Adrenal gland (tissue), 12 donors: Measurements from ENCODE around the gene IQSEC1. TPM values are rescaled to one million over a fixed set of nuclear protein-coding genes. Genes with fewer than 3 reads are reported as not detected.

ENCODE experiments used
- DNase-seq, 7 donors: peaks; one replicate each; pipeline ENCODE4 v3.0.0-alpha.2; 2019 to 2020
- H3K27ac ChIP-seq, 5 donors: fragments of 200-600 bp; sonication (generic) in 4 of 5; 1 replicate in 3 of 5; 2 replicates in 2 of 5; pipeline versions ENCODE4 v1.5.1 to v1.8.0; 2016 to 2020; ENCODE audit warnings: mild to moderate bottlenecking in 1 of 5
- H3K27me3 ChIP-seq: fragments of 200-600 bp; 2 replicates; pipeline ENCODE4 v1.8.0; 2021
- H3K36me3 ChIP-seq, 2 donors: fragments of 200-600 bp; replicated peaks in 1 of 2; 1 replicate in 1 of 2; 2 replicates in 1 of 2; pipeline versions ENCODE4 v1.5.1 to v1.8.0; 2018 to 2022
- H3K4me1 ChIP-seq, 2 donors: fragments of 200-600 bp; replicated peaks in 1 of 2; 1 replicate in 1 of 2; 2 replicates in 1 of 2; pipeline versions ENCODE4 v1.5.1 to v1.8.0; 2018 to 2021
- H3K4me3 ChIP-seq, 4 donors: fragments of 200-600 bp; sonication (generic) in 3 of 4; one replicate each; pipeline ENCODE4 v1.5.1; 2016 to 2018
- H3K9me3 ChIP-seq, 3 donors: fragments of 200-600 bp; sonication (generic) in 1 of 3; replicated peaks in 1 of 3; 1 replicate in 2 of 3; 2 replicates in 1 of 3; pipeline versions ENCODE4 v1.5.1 to v1.8.0; 2016 to 2021
- CTCF ChIP-seq, 6 experiments: fragments of 450-650 bp in 4 of 6; fragments of 200-600 bp in 2 of 6; sonication (generic) in 1 of 6; IDR thresholded peaks; 1 replicate in 5 of 6; 2 replicates in 1 of 6; pipeline versions ENCODE4 v1.5.1 to v1.8.0; 2016 to 2021; ENCODE audit warnings: antibody characterized with exemption in 6 of 6, mild to moderate bottlenecking in 2 of 6, moderate library complexity in 1 of 6
- POLR2A ChIP-seq, 2 donors: fragments of 450-650 bp; IDR thresholded peaks; one replicate each; pipeline ENCODE4 v1.6.1; 2017; ENCODE audit warnings: antibody characterized with exemption in 2 of 2, mild to moderate bottlenecking in 2 of 2, moderate library complexity in 1 of 2
- WGBS, 4 donors: extraction: QIAGEN DNeasy Blood & Tissue Kit in 2 of 4; methylation state at CpG; one replicate each; pipeline versions ENCODE4 v1.1.5 to v1.1.7; 2013 to 2017; 5-methylcytosine and 5-hydroxymethylcytosine counted together
- intact Hi-C, 2 donors: fragments of 100-400 bp; cut with DNase I; formaldehyde crosslinking; loops; one replicate each; pipeline versions ENCODE4 v1.14.1 to v1.15.0; 2022 to 2023
- polyA plus RNA-seq, 3 donors: library from polyadenylated mRNA; stranded (reverse); fragments of 200-250 nt in 2 of 3; fragments of 350-450 nt in 1 of 3; fragmentation: Illumina TruSeq in 1 of 3; extraction: RNeasy Lipid Tissue Mini Kit (QIAGEN cat#74804) in 1 of 3; gene quantifications; one replicate each; pipeline ENCODE4 v1.2.3, GENCODE V29; 2013 to 2014
- total RNA-seq, 9 donors: library from RNA; depleted of rRNA in 4 of 9; stranded (reverse); fragments of >200 nt in 4 of 9; fragments of 120-200 nt in 1 of 9; fragmentation: NEBNext Ultra II Directional in 1 of 9; extraction: Animal tissue kit (Norgen Biotek cat#: 25700) in 1 of 9; gene quantifications; one replicate each; pipeline versions ENCODE4 v1.1.0 to v1.2.4, GENCODE V29; 2013 to 2023
- donor health status: healthy with polysubstance abuse.
- donor health status: Bipolar disorder and iron deficiency.
- donor health status: DM: yes; HTN: yes; CAD: no.
- donor health status: DM: no; HTN: no; CAD: no.
- donor health status: DM: no; HTN: no; CAD: no.
- donor health status: DM: yes; HTN: yes; CAD: no.

Gene IQSEC1
- total and polyA plus RNA-seq, 12 donors = 24.4 to 133 (median 94.2) TPM

- peak overlapping the region in 2 of 4 donors; percentile 13 to 28 for H3K4me3 ChIP-seq
- DNase-seq = peak; percentile 41 to 80 (median 70)
- H3K36me3 ChIP-seq = no peaks in the 10 kb centered on the region
- peaks cover 0 to 8% of the 10 kb centered on the region in 2 donors for H3K4me1 ChIP-seq
- H3K27ac ChIP-seq = peak overlapping the region in 2 of 5 donors; percentile 66 to 78
- H3K9me3 ChIP-seq = no peaks in the 10 kb centered on the region
- TF ChIP-seq POLR2A (IDR thresholded peaks at IDR 0.05) (no peak), CTCF (IDR thresholded peaks at IDR 0.05) (no peak)
- no peaks in the 10 kb centered on the region for H3K27me3 ChIP-seq
- intact Hi-C loops = no loop called here
- WGBS, 4 donors = 10 to 12% (median 11%) methylated on average over 3 to 28 of the region's 28 CpGs; no CpG with 5 or more reads in 1 of the 4 donors
Observed at GRCh38 chr3:12869035-12869621, 204.1 kb downstream of the IQSEC1 start.

GRCh38 chr3:12868039-12869034, 204.9 kb downstream of the IQSEC1 start:
- Histone ChIP-seq H3K4me1 (peaks cover 0 to 8% of the 10 kb centered on the region in 2 donors), H3K9me3 (no peaks in the 10 kb centered on the region), H3K4me3 (peak overlapping the region in 2 of 4 donors; percentile 13 to 28), H3K36me3 (no peaks in the 10 kb centered on the region), H3K27me3 (no peaks in the 10 kb centered on the region), H3K27ac (peak overlapping the region in 3 of 5 donors; percentile 52 to 78 (median 66))
- peak; percentile 80 to 96 (median 92) for DNase-seq
- peak in 1 of 2 donors; percentile 66 for TF ChIP-seq POLR2A (IDR thresholded peaks at IDR 0.05)
- TF ChIP-seq CTCF (IDR thresholded peaks at IDR 0.05) = peak; percentile 68 to 97 (median 94)
- 16 to 23% (median 18%) methylated on average over 33 to 45 of the region's 45 CpGs for WGBS, 4 donors
- intact Hi-C loops = no loop called here

- H3K27me3 ChIP-seq = no peaks in the 10 kb centered on the region
- H3K4me1 ChIP-seq = peaks cover 0 to 8% of the 10 kb centered on the region in 2 donors
- H3K4me3 ChIP-seq = no peak overlapping the region
- no peak overlapping the region for H3K27ac ChIP-seq
- no peaks in the 10 kb centered on the region for H3K36me3 ChIP-seq
- no peak for TF ChIP-seq CTCF (IDR thresholded peaks at IDR 0.05)
- no peak for TF ChIP-seq POLR2A (IDR thresholded peaks at IDR 0.05)
- no peak for DNase-seq
- no peaks in the 10 kb centered on the region for H3K9me3 ChIP-seq
- WGBS, 4 donors = 77 to 84% (median 80%) methylated on average over 5 to 6 of the region's 6 CpGs
- intact Hi-C loops = loop anchor here in 1 of 2 donors (2.0 kb wide), 1 partner anchor 26 kb away; no protein-coding TSS in a partner anchor
Observed at GRCh38 chr3:12866836-12867235, 206.4 kb downstream of the IQSEC1 start.

- 84 to 92% (median 87%) methylated on average over 4 of the region's 4 CpGs for WGBS, 4 donors
- DNase-seq = no peak
- intact Hi-C loops = no loop called here
- H3K27ac ChIP-seq = no peak overlapping the region
- no peaks in the 10 kb centered on the region for H3K9me3 ChIP-seq
- H3K4me3 ChIP-seq = no peak overlapping the region
- TF ChIP-seq POLR2A (IDR thresholded peaks at IDR 0.05) (no peak), CTCF (IDR thresholded peaks at IDR 0.05) (no peak)
- no peaks in the 10 kb centered on the region for H3K27me3 ChIP-seq
- H3K36me3 ChIP-seq = no peaks in the 10 kb centered on the region
- peaks cover 0 to 8% of the 10 kb centered on the region in 2 donors for H3K4me1 ChIP-seq
Observed at GRCh38 chr3:12865271-12865670, 208.0 kb downstream of the IQSEC1 start.
